Breast epithelium (tissue), 4 donors: ENCODE results near the gene CIAO3. TPM values are rescaled to one million over a fixed set of nuclear protein-coding genes. Genes with fewer than 3 reads are reported as not detected.
A peak's percentile ranks its signal among the peaks of the same experiment; 100 is the strongest.

Experiments used
- DNase-seq, 2 donors: peaks; one replicate each; pipeline ENCODE4 v3.0.0-alpha.2; 2019; ENCODE audit warnings: low spot score in 2 of 2
- H3K27ac ChIP-seq, 2 donors: fragments of 200-600 bp; sonication (generic) in 1 of 2; one replicate each; pipeline ENCODE4 v1.5.1; 2016 to 2019; ENCODE audit warnings: mild to moderate bottlenecking in 1 of 2
- H3K27me3 ChIP-seq, 2 donors: fragments of 200-600 bp; sonication (generic) in 1 of 2; one replicate each; pipeline versions ENCODE4 v1.5.1 to v1.6.0; 2017 to 2019; ENCODE audit warnings: control low read depth in 1 of 2, mild to moderate bottlenecking in 1 of 2
- H3K36me3 ChIP-seq: fragments of 200-600 bp; one replicate; pipeline ENCODE4 v1.5.1; 2019
- H3K4me1 ChIP-seq, 2 donors: fragments of 200-600 bp; sonication (generic); one replicate each; pipeline ENCODE4 v1.5.1; 2016 to 2019; ENCODE audit warnings: control low read depth in 1 of 2
- H3K4me3 ChIP-seq, 3 donors: fragments of 200-600 bp; sonication (generic); 1 replicate in 2 of 3; 2 replicates in 1 of 3; pipeline ENCODE4 v1.5.1; 2016 to 2019; ENCODE audit warnings: mild to moderate bottlenecking in 3 of 3, moderate library complexity in 2 of 3
- H3K9me3 ChIP-seq, 2 donors: fragments of 200-600 bp; sonication (generic) in 1 of 2; one replicate each; pipeline ENCODE4 v1.5.1; 2016 to 2019; ENCODE audit warnings: control low read depth in 1 of 2
- CTCF ChIP-seq, 3 donors: fragments of 450-650 bp; IDR thresholded peaks; one replicate each; pipeline ENCODE4 v1.5.1; 2016 to 2017; ENCODE audit warnings: antibody characterized with exemption in 3 of 3, mild to moderate bottlenecking in 3 of 3, moderate library complexity in 3 of 3
- POLR2A ChIP-seq: fragments of 450-650 bp; IDR thresholded peaks from one replicate; pipeline ENCODE4 v1.6.1; 2016; ENCODE audit warnings: antibody characterized with exemption, mild to moderate bottlenecking, moderate library complexity
- POLR2AphosphoS5 ChIP-seq, 3 donors: sonication (generic); formaldehyde crosslinking; IDR thresholded peaks; one replicate each; pipeline ENCODE4 v1.6.1; 2017; ENCODE audit warnings: antibody characterized with exemption in 3 of 3
- intact Hi-C: fragments of 100-400 bp; cut with DNase I; formaldehyde crosslinking; loops from one replicate; pipeline ENCODE4 v1.15.1; 2023; ENCODE audit warnings: low total_unique reads
- total RNA-seq, 3 donors: library from RNA; depleted of rRNA; stranded (reverse); fragments of >200 nt; gene quantifications; one replicate each; pipeline ENCODE4 v1.1.0, GENCODE V29; 2016

CIAO3 gene
- total RNA-seq, 3 donors from 2014 or later: 23.0 to 43.2 (median 41.6) TPM

GRCh38 chr16:700684-701584 lies 39.9 kb downstream of the CIAO3 start:
- Histone ChIP-seq H3K27ac (no peak overlapping the region), H3K9me3 (no peaks in the 10 kb centered on the region), H3K4me1 (peaks cover 0 to 2% of the 10 kb centered on the region in 2 donors), H3K36me3 (no peaks in the 10 kb centered on the region), H3K4me3 (no peak overlapping the region), H3K27me3 (peaks cover 17 to 74% of the 10 kb centered on the region in 2 donors)
- DNase-seq: no peak
- intact Hi-C loops: no loop called here
- no peak for TF ChIP-seq CTCF (IDR thresholded peaks at IDR 0.05)
- no peak for TF ChIP-seq POLR2A
- TF ChIP-seq POLR2AphosphoS5 (IDR thresholded peaks at IDR 0.05): no peak

GRCh38 chr16:698911-699671 lies 41.7 kb downstream of the CIAO3 start:
- DNase-seq: no peak
- Histone ChIP-seq H3K4me1 (peaks cover 8 to 13% of the 10 kb centered on the region in 2 donors), H3K9me3 (no peaks in the 10 kb centered on the region), H3K27me3 (peaks cover 17 to 75% of the 10 kb centered on the region in 2 donors), H3K4me3 (no peak overlapping the region), H3K36me3 (no peaks in the 10 kb centered on the region), H3K27ac (no peak overlapping the region)
- intact Hi-C loops: no loop called here
- TF ChIP-seq CTCF (IDR thresholded peaks at IDR 0.05) (no peak), POLR2A (no peak), POLR2AphosphoS5 (IDR thresholded peaks at IDR 0.05) (no peak)

- Histone ChIP-seq H3K27me3 (peaks cover 15 to 56% of the 10 kb centered on the region in 2 donors), H3K27ac (peak overlapping the region in 1 of 2 donors; percentile 38), H3K4me3 (peak overlapping the region in 2 of 3 donors; percentile 51 to 68), H3K9me3 (no peaks in the 10 kb centered on the region), H3K4me1 (peaks cover 14 to 19% of the 10 kb centered on the region in 2 donors), H3K36me3 (no peaks in the 10 kb centered on the region)
- intact Hi-C loops: no loop called here
- peak; percentile 49 to 74 for DNase-seq
- no peak for TF ChIP-seq CTCF (IDR thresholded peaks at IDR 0.05)
- TF ChIP-seq POLR2AphosphoS5 (IDR thresholded peaks at IDR 0.05): no peak
- TF ChIP-seq POLR2A: no peak
These were observed 45.3 kb downstream of the CIAO3 start for GRCh38 chr16:695355-696089.

- Histone ChIP-seq H3K9me3 (no peaks in the 10 kb centered on the region), H3K27ac (peak overlapping the region in 1 of 2 donors; percentile 52), H3K27me3 (peaks cover 15 to 49% of the 10 kb centered on the region in 2 donors), H3K4me3 (peak overlapping the region in 2 of 3 donors; percentile 51 to 68), H3K4me1 (peaks cover 14 to 19% of the 10 kb centered on the region in 2 donors), H3K36me3 (no peaks in the 10 kb centered on the region)
- intact Hi-C loops: no loop called here
- TF ChIP-seq POLR2AphosphoS5 (IDR thresholded peaks at IDR 0.05) (no peak), POLR2A (no peak), CTCF (IDR thresholded peaks at IDR 0.05) (no peak)
- no peak for DNase-seq
These were observed 45.9 kb downstream of the CIAO3 start for GRCh38 chr16:694863-695354.
